BE2C (cell line): Measurements from ENCODE around the gene TNP2.
A peak's percentile ranks its signal among the peaks of the same experiment; 100 is the strongest.
"Not testable (repeated sequence)": the region's sequence is repeated elsewhere in the genome, so short reads cannot be mapped to it uniquely, and the experiment has no call there.

Experiments used
- DNase-seq: peaks from one replicate; pipeline ENCODE4 v3.0.0-alpha.2; 2020
- H3K27me3 ChIP-seq: fragments of 250-450 bp; sonication (Bioruptor Pico); 2 replicates; pipeline ENCODE4 v1.5.1; 2020; ENCODE audit warnings: mild to moderate bottlenecking
- H3K36me3 ChIP-seq: fragments of 250-450 bp; sonication (Bioruptor Pico); 2 replicates; pipeline ENCODE4 v1.5.1; 2020; ENCODE audit warnings: mild to moderate bottlenecking
- H3K4me1 ChIP-seq: fragments of 250-450 bp; sonication (Bioruptor Pico); 2 replicates; pipeline ENCODE4 v1.5.1; 2020
- H3K4me3 ChIP-seq: 2 replicates; pipeline ENCODE4 v1.5.1; 2011; ENCODE audit warnings: low read depth, low read length
- H3K9me3 ChIP-seq: fragments of 250-450 bp; sonication (Bioruptor Pico); 2 replicates; pipeline ENCODE4 v1.5.1; 2020
- CTCF ChIP-seq: IDR thresholded peaks from 2 replicates; pipeline ENCODE4 v1.5.1; 2012; ENCODE audit warnings: mild to moderate bottlenecking, low read depth, low read length

Gene TNP2

DNA sequence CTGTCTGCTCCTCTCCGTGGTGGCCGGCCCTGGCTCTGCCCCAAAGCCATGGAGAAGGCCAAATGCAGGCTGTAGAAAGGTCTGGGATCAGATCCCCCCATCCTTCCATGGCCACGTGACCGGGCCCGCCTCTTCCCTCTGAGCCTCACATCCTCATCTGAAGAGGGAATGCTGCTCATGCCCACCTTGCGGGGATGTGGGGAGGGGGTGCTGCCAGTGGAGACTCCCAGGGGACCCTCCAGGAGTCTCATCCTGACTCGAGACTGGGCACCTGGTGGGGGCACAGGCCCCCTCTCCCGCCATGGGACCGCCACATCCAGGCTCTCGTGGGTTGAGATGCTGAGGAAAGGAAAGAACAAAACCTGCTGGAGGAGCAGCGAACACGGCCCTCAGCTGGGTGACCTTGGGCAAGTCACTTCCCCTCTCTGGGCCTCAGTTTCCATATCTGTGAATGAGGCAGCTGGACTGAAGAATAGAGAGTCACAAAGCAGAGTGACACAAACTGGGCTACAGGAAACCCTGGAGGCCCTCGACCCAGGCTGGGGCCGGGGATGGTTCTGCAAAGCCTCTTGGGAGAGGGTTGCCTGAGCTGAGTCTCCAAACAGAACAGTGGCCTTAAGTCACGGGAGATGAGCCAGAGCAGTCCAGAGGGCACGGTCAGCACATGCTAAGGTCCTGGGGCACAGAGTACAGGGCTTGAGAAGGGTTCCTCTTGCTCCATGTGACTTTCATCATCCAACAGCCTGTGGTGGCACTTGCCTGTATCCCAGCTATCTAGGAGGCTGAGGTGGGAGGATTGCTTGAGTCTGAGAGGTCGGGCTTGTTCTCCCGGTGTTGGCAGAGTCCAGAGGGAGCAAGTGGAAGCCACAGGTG lies 43.2 kb downstream of the TNP2 start:
- Histone ChIP-seq H3K9me3 (no peaks in the 10 kb centered on the region), H3K4me1 (no peaks in the 10 kb centered on the region), H3K4me3 (no peak overlapping the region), H3K36me3 (no peaks in the 10 kb centered on the region), H3K27me3 (no peaks in the 10 kb centered on the region)
- no peak for TF ChIP-seq CTCF
- no peak for DNase-seq

DNA sequence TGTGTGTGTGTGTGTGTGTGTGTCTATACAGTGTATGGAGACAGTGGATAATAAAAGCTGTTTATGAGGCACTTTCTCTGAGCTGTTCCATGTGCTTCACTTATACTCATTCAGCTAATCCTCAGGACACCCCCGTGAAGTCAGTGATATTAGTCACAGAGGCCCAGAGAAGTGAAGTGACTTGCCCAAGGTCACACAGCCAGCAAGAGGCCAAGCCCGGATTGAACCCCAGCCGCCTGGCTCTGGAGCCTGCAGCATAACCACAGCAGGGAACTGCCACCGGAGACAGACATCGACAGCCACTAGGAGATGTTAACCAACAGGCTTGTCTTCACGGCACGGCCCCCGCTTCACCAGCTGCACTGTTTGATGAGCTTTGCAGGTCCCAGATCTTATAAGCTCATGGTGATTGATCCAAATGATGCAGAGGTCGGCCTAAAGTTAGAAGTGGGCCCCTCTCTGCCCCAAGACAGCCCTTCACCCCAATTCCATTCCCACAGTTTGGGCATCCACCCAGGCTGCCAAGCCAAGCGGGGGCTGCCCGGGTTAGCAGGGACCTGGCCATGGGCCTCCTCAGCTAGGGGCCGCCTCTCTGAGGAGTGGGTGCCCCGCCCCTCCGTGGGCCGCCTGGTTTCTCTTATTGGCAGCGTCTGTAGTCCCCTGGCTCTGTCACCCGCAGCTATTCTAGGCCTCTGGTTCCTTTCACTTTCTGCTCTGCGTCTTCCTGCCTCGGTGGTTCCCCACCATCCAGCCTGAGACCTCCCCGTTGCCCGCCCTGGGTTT lies 44.0 kb downstream of the TNP2 start:
- H3K4me1 ChIP-seq: no peaks in the 10 kb centered on the region
- H3K36me3 ChIP-seq: no peaks in the 10 kb centered on the region
- no peaks in the 10 kb centered on the region for H3K27me3 ChIP-seq
- H3K9me3 ChIP-seq: no peaks in the 10 kb centered on the region
- TF ChIP-seq CTCF: no peak
- DNase-seq: no peak
- H3K4me3 ChIP-seq: no peak overlapping the region

DNA sequence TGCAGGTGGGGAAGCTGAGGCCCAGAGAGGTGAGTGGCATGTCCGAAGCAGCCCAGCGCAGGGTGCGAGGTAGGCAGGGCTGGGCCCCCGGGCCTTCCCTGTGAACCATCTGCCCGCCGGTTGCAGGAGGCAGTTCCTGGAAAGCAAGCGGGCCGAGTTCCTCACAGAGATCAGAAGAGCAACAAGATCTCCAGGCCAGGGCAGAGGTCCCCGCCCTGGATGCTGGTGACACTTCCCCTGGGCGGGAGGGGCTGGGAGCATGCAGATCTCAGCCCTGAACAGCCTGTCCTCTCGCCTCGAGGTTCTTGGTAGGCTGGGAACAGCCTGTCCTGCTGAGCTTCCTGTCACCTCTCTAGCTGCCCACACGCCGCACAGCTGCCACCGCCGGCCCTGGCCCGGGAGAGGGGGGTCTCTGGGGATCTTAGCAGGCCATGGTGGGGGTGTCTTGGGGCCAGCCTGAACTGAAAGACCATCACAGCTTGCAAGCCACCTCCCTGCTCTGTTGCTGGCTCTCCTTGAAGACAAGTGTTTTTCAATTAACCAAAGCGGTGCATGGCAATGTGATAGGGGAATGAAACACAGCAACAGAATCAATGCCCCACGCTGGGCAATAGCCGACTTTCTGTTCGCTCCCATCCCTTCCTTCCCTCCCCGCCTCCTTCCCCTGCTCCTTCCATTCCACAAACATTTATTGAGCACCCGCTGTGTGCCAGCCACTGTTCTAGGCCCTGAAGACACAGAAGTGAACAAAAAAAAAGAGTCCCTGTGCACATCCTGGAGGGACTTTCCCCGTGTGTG lies 44.8 kb downstream of the TNP2 start:
- no peak for TF ChIP-seq CTCF
- Histone ChIP-seq H3K9me3 (no peaks in the 10 kb centered on the region), H3K36me3 (no peaks in the 10 kb centered on the region), H3K27me3 (no peaks in the 10 kb centered on the region), H3K4me1 (no peaks in the 10 kb centered on the region), H3K4me3 (no peak overlapping the region)
- DNase-seq: no peak

DNA sequence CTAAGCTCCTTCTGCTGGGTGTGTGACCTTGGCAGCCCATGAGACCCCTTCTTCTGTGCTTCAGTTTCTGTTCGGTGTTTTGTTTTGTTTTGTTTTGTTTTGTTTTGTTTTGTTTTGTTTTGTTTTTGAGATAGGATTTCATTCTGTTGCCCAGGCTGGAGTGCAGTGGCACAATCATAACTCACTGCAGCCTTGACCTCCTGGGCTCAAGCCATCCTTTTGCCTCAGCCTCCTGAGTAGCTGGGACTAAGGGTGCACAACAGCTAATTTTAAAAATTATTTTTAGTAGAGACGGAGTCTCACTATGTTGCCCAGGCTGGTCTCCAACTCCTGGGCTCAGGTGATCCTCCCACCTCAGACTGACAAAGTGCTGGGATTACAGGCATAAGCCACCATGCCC lies 48.6 kb downstream of the TNP2 start:
- DNase-seq, H3K4me3 ChIP-seq, H3K4me1 ChIP-seq, H3K9me3 ChIP-seq, H3K36me3 ChIP-seq, H3K27me3 ChIP-seq: not testable (repeated sequence)

DNA sequence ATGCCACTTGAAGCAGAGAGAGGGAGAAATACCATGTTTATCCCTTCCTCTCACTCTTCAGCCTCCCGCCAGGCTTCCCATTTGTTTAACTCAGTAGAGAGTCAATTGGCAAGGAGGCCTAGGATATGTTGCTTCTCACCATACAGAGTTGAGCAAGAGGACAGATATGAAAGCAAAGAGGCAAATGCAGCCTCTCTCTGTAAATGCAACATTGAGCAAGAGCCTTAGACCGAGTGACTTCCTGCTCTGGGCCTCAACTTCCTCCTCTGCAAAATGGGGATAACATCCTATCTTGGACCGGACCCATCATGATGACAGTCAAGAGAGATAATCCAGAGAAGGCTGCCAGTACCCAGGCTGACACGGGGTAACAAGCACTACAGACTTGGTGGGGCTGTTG lies 49.9 kb downstream of the TNP2 start:
- Histone ChIP-seq H3K27me3 (no peaks in the 10 kb centered on the region), H3K36me3 (no peaks in the 10 kb centered on the region), H3K9me3 (peaks cover 10% of the 10 kb centered on the region), H3K4me3 (no peak overlapping the region), H3K4me1 (no peaks in the 10 kb centered on the region)
- TF ChIP-seq CTCF: no peak
- DNase-seq: no peak

GRCh38 chr16:11218604-11218962 lies 50.5 kb downstream of the TNP2 start:
- Histone ChIP-seq H3K4me3 (no peak overlapping the region), H3K36me3 (no peaks in the 10 kb centered on the region), H3K27me3 (no peaks in the 10 kb centered on the region), H3K4me1 (no peaks in the 10 kb centered on the region), H3K9me3 (peaks cover 10% of the 10 kb centered on the region)
- no peak for DNase-seq
- TF ChIP-seq CTCF: peak; percentile 77
